GM12878 (cell line): ENCODE data around the gene TIMM29. TPM values are rescaled to one million over a fixed set of nuclear protein-coding genes. Genes with fewer than 3 reads are reported as not detected.

Experiments used
- BCL11A ChIP-seq: IDR thresholded peaks from 2 replicates; pipeline ENCODE4 v1.6.1; 2011; ENCODE audit warnings: low read depth, low read length
- BHLHE40 ChIP-seq, 2 experiments: fragments of 450-650 bp in 1 of 2; IDR thresholded peaks; 2 replicates each; pipeline ENCODE4 v1.6.1; 2011 to 2017; ENCODE audit warnings: low read depth in 2 of 2, borderline replicate concordance in 1 of 2, improper control_type of control experiment in 1 of 2, low read length in 1 of 2, mild to moderate bottlenecking in 1 of 2
- CBFB ChIP-seq: IDR thresholded peaks from 2 replicates; pipeline ENCODE4 v1.6.1; 2016; ENCODE audit warnings: antibody characterized with exemption, low read depth
- CREM ChIP-seq: IDR thresholded peaks from 2 replicates; pipeline ENCODE4 v1.6.1; 2014; ENCODE audit warnings: antibody characterized with exemption, low read depth
- DPF2 ChIP-seq: fragments of 450-650 bp; IDR thresholded peaks from 2 replicates; pipeline ENCODE4 v1.6.1; 2017; ENCODE audit warnings: mild to moderate bottlenecking
- EZH2 ChIP-seq: IDR thresholded peaks from 2 replicates; pipeline ENCODE4 v1.6.1; 2012; ENCODE audit warnings: low read depth, mild to moderate bottlenecking, control low read depth, inconsistent platforms, low read length, borderline replicate concordance; ENCODE audit not compliant: control insufficient read depth
- HCFC1 ChIP-seq: fragments of 150-350 bp; IDR thresholded peaks from 2 replicates; pipeline ENCODE4 v1.6.1; 2014; ENCODE audit warnings: low read length
- IKZF2 ChIP-seq, 2 experiments: fragments of 450-650 bp; IDR thresholded peaks; 2 replicates each; pipeline ENCODE4 v1.6.1; 2017; ENCODE audit warnings: mild to moderate bottlenecking in 2 of 2, moderate library complexity in 2 of 2
- IRF4 ChIP-seq: IDR thresholded peaks from 2 replicates; pipeline ENCODE4 v1.6.1; 2011; ENCODE audit warnings: low read depth, low read length
- NBN ChIP-seq: fragments of 450-650 bp; IDR thresholded peaks from 2 replicates; pipeline ENCODE4 v1.6.1; 2016
- NFIC ChIP-seq: IDR thresholded peaks from 2 replicates; pipeline ENCODE4 v1.6.1; 2012; ENCODE audit warnings: low read depth, mild to moderate bottlenecking, inconsistent platforms, low read length, moderate library complexity
- NFYA ChIP-seq: IDR thresholded peaks from 2 replicates; pipeline ENCODE4 v1.6.1; 2011; ENCODE audit warnings: low read depth, mild to moderate bottlenecking, low read length, improper control_type of control experiment, borderline replicate concordance
- NR2F1 ChIP-seq: fragments of 450-650 bp; conservative IDR thresholded peaks from 2 replicates; pipeline ENCODE4 v1.6.1; 2017; ENCODE audit warnings: mild to moderate bottlenecking
- NRF1 ChIP-seq: conservative IDR thresholded peaks from 2 replicates; pipeline ENCODE4 v1.6.1; 2011; ENCODE audit warnings: mild to moderate bottlenecking, low read depth, low read length, improper control_type of control experiment
- RAD21 ChIP-seq: IDR thresholded peaks from 2 replicates; pipeline ENCODE4 v1.6.1; 2011; ENCODE audit warnings: mild to moderate bottlenecking, low read depth, low read length, moderate library complexity; ENCODE audit not compliant: insufficient read depth
- RCOR1 ChIP-seq: conservative IDR thresholded peaks from 2 replicates; pipeline ENCODE4 v1.6.1; 2012; ENCODE audit warnings: low read depth, low read length, improper control_type of control experiment
- RFX5 ChIP-seq: IDR thresholded peaks from 2 replicates; pipeline ENCODE4 v1.6.1; 2011; ENCODE audit warnings: low read depth, low read length, improper control_type of control experiment
- TBL1XR1 ChIP-seq: IDR thresholded peaks from 2 replicates; pipeline ENCODE4 v1.6.1; 2012; ENCODE audit warnings: low read depth, low read length, improper control_type of control experiment
- TCF3 ChIP-seq: IDR thresholded peaks from 2 replicates; pipeline ENCODE4 v1.6.1; 2012; ENCODE audit warnings: low read depth, mild to moderate bottlenecking, low read length, borderline replicate concordance; ENCODE audit not compliant: insufficient read depth
- ZNF274 ChIP-seq: IDR thresholded peaks from one replicate; pipeline ENCODE4 v1.8.0; 2011; ENCODE audit not compliant: insufficient read length, insufficient read depth
- polyA plus RNA-seq, 11 experiments: library from polyadenylated mRNA; depleted of rRNA in 4 of 11; unstranded in 6 of 11; stranded (reverse) in 5 of 11; fragments of >200 nt; fragmentation: Nextera tagmentation in 4 of 11; fragmentation: Illumina TruSeq in 1 of 11; extraction: Ambion mirVana in 4 of 11; extraction: Trizol in 1 of 11; gene quantifications; 1 replicate in 1 of 11; 2 replicates in 10 of 11; pipeline versions ENCODE4 v1.2.1 to v1.2.3, GENCODE V29; 2011 to 2016; ENCODE audit warnings: inconsistent platforms in 2 of 11, missing spikeins in 2 of 11, low read depth in 1 of 11
- total RNA-seq, 4 experiments: library from RNA; depleted of rRNA in 3 of 4; stranded (reverse); fragments of >200 nt in 3 of 4; fragmentation: Illumina TruSeq in 1 of 4; extraction: Trizol in 1 of 4; gene quantifications; 2 replicates each; pipeline versions ENCODE4 v1.2.1 to v1.2.3, GENCODE V29; 2013 to 2021
- TF ChIP-seq, protein P1 (sequence below): fragments of 450-650 bp; IDR thresholded peaks from 2 replicates; pipeline ENCODE4 v1.6.1; 2017; ENCODE audit warnings: mild to moderate bottlenecking
- TF ChIP-seq, protein P2 (sequence below): IDR thresholded peaks from 2 replicates; pipeline ENCODE4 v1.6.1; 2012; ENCODE audit warnings: low read depth, low read length, improper control_type of control experiment
- TF ChIP-seq, protein P3 (sequence below), 3 experiments: IDR thresholded peaks in 2 of 3; conservative IDR thresholded peaks in 1 of 3; 2 replicates each; pipeline ENCODE4 v1.5.1; 2011; ENCODE audit warnings: low read depth in 3 of 3, low read length in 3 of 3, mild to moderate bottlenecking in 3 of 3, control low read depth in 2 of 3, moderate library complexity in 2 of 3, inconsistent platforms in 1 of 3, mixed read lengths in 1 of 3; ENCODE audit not compliant: control insufficient read depth in 2 of 3, insufficient read depth in 1 of 3; ENCODE audit errors: extremely low read depth in 1 of 3
- TF ChIP-seq, protein P4 (sequence below): IDR thresholded peaks from 2 replicates; pipeline ENCODE4 v1.6.1; 2011; ENCODE audit warnings: low read depth, mild to moderate bottlenecking, low read length, moderate library complexity, borderline replicate concordance; ENCODE audit errors: extremely low read depth
- TF ChIP-seq, protein P5 (sequence below): fragments of 450-650 bp; IDR thresholded peaks from 2 replicates; pipeline ENCODE4 v1.6.1; 2016; ENCODE audit warnings: mild to moderate bottlenecking

The TIMM29 gene
- total and polyA plus RNA-seq, 10 of the 15 experiments (the other 5 are each of a cell fraction or from before 2014, with no cell fraction given): 2.4 to 27.9 (median 13.5) TPM

DNA sequence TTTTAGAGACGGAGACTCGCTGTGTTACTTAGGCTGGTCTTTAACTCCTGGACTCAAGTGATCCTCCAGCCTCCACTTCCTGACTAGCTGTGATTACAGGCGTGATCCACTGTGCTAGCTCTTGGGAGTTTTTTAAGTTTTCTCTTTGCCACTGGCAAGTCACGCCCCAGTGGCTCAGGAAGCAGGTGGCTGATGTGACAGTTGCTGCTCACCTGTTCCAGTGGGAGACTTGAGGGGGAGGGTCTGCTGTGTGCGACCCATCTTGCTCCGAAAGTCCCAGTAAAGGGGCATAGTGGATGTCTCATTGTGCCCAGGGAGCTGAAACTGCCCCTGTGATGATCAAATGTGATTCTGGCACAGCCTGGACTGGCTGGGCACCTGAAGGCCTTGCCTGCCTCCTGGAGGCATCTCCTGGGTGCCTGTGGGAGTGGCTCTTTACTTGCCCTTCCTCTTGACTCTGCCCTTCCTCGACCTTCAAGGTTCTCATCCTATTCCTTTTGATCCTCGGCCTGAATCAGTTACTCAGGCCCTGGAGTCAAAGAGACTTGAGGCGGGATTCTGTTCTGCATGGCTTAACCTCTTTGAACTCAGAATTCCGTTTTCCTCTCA is 40.0 kb downstream of the TIMM29 start (continued):
- TF ChIP-seq, protein P1, sequence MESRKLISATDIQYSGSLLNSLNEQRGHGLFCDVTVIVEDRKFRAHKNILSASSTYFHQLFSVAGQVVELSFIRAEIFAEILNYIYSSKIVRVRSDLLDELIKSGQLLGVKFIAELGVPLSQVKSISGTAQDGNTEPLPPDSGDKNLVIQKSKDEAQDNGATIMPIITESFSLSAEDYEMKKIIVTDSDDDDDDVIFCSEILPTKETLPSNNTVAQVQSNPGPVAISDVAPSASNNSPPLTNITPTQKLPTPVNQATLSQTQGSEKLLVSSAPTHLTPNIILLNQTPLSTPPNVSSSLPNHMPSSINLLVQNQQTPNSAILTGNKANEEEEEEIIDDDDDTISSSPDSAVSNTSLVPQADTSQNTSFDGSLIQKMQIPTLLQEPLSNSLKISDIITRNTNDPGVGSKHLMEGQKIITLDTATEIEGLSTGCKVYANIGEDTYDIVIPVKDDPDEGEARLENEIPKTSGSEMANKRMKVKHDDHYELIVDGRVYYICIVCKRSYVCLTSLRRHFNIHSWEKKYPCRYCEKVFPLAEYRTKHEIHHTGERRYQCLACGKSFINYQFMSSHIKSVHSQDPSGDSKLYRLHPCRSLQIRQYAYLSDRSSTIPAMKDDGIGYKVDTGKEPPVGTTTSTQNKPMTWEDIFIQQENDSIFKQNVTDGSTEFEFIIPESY: no peak
- TF ChIP-seq DPF2 (peak; percentile 72), ZNF274 (no peak), NRF1 (no peak), RFX5 (no peak), BHLHE40 (IDR thresholded peaks at IDR 0.05; ENCODE audit: borderline replicate concordance in 1 of 2, low read depth in 2 of 2, low read length in 1 of 2) (peak in 1 of 2 experiments; percentile 46; a peak in 1 of 4 replicates), BCL11A (no peak), RCOR1 (no peak), NR2F1 (peak; percentile 15; the same call in 1 of the 2 replicates), TBL1XR1 (no peak), IKZF2 (IDR thresholded peaks at IDR 0.05) (peak in 1 of 2 experiments; percentile 57; a peak in 3 of 4 replicates), RAD21 (0 out of 2 replicates have a peak, but pooled peaks have one; percentile 3), CREM (0 out of 2 replicates have a peak, but pooled peaks have one; percentile 56), NFIC (peak; percentile 64), NFYA (no peak), EZH2 (no peak), TCF3 (peak; percentile 90), NBN (0 out of 2 replicates have a peak, but pooled peaks have one; percentile 21), HCFC1 (no peak), IRF4 (no peak), CBFB (no peak)
- TF ChIP-seq, protein P2, sequence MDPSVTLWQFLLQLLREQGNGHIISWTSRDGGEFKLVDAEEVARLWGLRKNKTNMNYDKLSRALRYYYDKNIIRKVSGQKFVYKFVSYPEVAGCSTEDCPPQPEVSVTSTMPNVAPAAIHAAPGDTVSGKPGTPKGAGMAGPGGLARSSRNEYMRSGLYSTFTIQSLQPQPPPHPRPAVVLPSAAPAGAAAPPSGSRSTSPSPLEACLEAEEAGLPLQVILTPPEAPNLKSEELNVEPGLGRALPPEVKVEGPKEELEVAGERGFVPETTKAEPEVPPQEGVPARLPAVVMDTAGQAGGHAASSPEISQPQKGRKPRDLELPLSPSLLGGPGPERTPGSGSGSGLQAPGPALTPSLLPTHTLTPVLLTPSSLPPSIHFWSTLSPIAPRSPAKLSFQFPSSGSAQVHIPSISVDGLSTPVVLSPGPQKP: no peak
- TF ChIP-seq, protein P3, sequence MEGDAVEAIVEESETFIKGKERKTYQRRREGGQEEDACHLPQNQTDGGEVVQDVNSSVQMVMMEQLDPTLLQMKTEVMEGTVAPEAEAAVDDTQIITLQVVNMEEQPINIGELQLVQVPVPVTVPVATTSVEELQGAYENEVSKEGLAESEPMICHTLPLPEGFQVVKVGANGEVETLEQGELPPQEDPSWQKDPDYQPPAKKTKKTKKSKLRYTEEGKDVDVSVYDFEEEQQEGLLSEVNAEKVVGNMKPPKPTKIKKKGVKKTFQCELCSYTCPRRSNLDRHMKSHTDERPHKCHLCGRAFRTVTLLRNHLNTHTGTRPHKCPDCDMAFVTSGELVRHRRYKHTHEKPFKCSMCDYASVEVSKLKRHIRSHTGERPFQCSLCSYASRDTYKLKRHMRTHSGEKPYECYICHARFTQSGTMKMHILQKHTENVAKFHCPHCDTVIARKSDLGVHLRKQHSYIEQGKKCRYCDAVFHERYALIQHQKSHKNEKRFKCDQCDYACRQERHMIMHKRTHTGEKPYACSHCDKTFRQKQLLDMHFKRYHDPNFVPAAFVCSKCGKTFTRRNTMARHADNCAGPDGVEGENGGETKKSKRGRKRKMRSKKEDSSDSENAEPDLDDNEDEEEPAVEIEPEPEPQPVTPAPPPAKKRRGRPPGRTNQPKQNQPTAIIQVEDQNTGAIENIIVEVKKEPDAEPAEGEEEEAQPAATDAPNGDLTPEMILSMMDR (IDR thresholded peaks at IDR 0.05 in 2 of 3, conservative IDR thresholded peaks at IDR 0.05 in 1 of 3; ENCODE audit: control insufficient read depth in 2 of 3, extremely low read depth in 1 of 3, insufficient read depth in 1 of 3, low read depth in 3 of 3, low read length in 3 of 3): peak in 1 of 3 experiments; percentile 11; a peak in 1 of 6 replicates
- TF ChIP-seq, protein P4, sequence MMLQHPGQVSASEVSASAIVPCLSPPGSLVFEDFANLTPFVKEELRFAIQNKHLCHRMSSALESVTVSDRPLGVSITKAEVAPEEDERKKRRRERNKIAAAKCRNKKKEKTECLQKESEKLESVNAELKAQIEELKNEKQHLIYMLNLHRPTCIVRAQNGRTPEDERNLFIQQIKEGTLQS: no peak
- TF ChIP-seq, protein P5, sequence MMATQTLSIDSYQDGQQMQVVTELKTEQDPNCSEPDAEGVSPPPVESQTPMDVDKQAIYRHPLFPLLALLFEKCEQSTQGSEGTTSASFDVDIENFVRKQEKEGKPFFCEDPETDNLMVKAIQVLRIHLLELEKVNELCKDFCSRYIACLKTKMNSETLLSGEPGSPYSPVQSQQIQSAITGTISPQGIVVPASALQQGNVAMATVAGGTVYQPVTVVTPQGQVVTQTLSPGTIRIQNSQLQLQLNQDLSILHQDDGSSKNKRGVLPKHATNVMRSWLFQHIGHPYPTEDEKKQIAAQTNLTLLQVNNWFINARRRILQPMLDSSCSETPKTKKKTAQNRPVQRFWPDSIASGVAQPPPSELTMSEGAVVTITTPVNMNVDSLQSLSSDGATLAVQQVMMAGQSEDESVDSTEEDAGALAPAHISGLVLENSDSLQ: 0 out of 2 replicates have a peak, but pooled peaks have one; percentile 30
